GM12878 (cell line): ENCODE data around the gene TRIAP1. TPM values are rescaled to one million over a fixed set of nuclear protein-coding genes. Genes with fewer than 3 reads are reported as not detected.

ENCODE experiments used
- ATAC-seq: fragments of 200-7000 bp; cut with Tn5 transposase; 3 replicates; pipeline ENCODE4 v1.9.1; 2020; ENCODE audit warnings: mild to moderate bottlenecking, moderate library complexity
- BruUV-seq: library from RNA; stranded (reverse); fragments of 400-500 nt; replicated peaks from 2 replicates; lab custom pipeline; 2021; lab: Mats Ljungman, UMichigan
- CTCF ChIA-PET: fragments of 300-600 bp; sonication (Branson Sonifier 250); formaldehyde crosslinking; extraction: SDS; loops from one replicate; lab custom pipeline; 2021; ENCODE audit warnings: inconsistent platforms; lab: Yijun Ruan, JAX
- POLR2A ChIA-PET: fragments of 350-600 bp; formaldehyde crosslinking; extraction: SDS; loops from one replicate; lab custom pipeline; 2021; ENCODE audit warnings: inconsistent platforms; lab: Charles Lee
- RAD21 ChIA-PET: fragments of 300-600 bp; sonication (Branson Sonifier 250); formaldehyde crosslinking; loops from one replicate; lab custom pipeline; 2023; ENCODE audit warnings: antibody characterized with exemption; ENCODE audit not compliant: unreplicated experiment; lab: Charles Lee
- SMC1A ChIA-PET: fragments of 300-600 bp; sonication (Branson Sonifier 250); formaldehyde crosslinking; loops from one replicate; lab custom pipeline; 2023; ENCODE audit not compliant: unreplicated experiment, uncharacterized antibody; lab: Charles Lee
- DNase-seq: peaks from one replicate; pipeline ENCODE4 v3.0.0-alpha.2; 2011; ENCODE audit warnings: low read depth, low spot score
- FAIRE-seq: peaks from 3 replicates; lab custom pipeline; 2011; peaks lifted over from hg19 to GRCh38; lab: Jason Lieb, UNC
- H2AFZ ChIP-seq: 2 replicates; pipeline ENCODE4 v1.6.0; 2011; ENCODE audit warnings: low read depth, low read length, control low read depth; ENCODE audit not compliant: control insufficient read depth
- H3K27ac ChIP-seq: 2 replicates; pipeline ENCODE4 v1.5.1; 2011; ENCODE audit warnings: control low read depth; ENCODE audit not compliant: control insufficient read depth, insufficient read depth
- H3K27me3 ChIP-seq, 2 experiments: replicated peaks in 1 of 2; 2 replicates each; pipeline versions ENCODE4 v1.6.0 to v1.6.1; 2011; ENCODE audit warnings: low read length in 1 of 2; ENCODE audit not compliant: control insufficient read depth in 2 of 2, insufficient read depth in 2 of 2
- H3K36me3 ChIP-seq, 2 experiments: 2 replicates each; pipeline ENCODE4 v1.5.1; 2011; ENCODE audit warnings: low read length in 1 of 2; ENCODE audit not compliant: control insufficient read depth in 2 of 2, insufficient read depth in 2 of 2
- H3K4me1 ChIP-seq: 2 replicates; pipeline ENCODE4 v1.6.1; 2011; ENCODE audit warnings: mild to moderate bottlenecking, low read length, moderate library complexity, mixed read lengths; ENCODE audit not compliant: control insufficient read depth, insufficient read depth
- H3K4me2 ChIP-seq: 2 replicates; pipeline ENCODE4 v1.6.0; 2011; ENCODE audit warnings: control low read depth; ENCODE audit not compliant: control insufficient read depth, insufficient read depth
- H3K4me3 ChIP-seq: fragments of 200-600 bp; sonication (generic); 2 replicates; pipeline ENCODE4 v1.5.1; 2016
- H3K79me2 ChIP-seq: 2 replicates; pipeline ENCODE4 v1.6.0; 2011; ENCODE audit warnings: low read length; ENCODE audit not compliant: control insufficient read depth, insufficient read depth
- H3K9ac ChIP-seq: 2 replicates; pipeline ENCODE4 v1.8.0; 2011; ENCODE audit warnings: low read length, control low read depth, mixed read lengths; ENCODE audit not compliant: control insufficient read depth, insufficient read depth
- H3K9me3 ChIP-seq: replicated peaks from 3 replicates; pipeline ENCODE4 v1.5.1; 2011; ENCODE audit warnings: mild to moderate bottlenecking, low read length; ENCODE audit not compliant: control insufficient read depth, insufficient read depth
- H4K20me1 ChIP-seq: 2 replicates; pipeline ENCODE4 v1.6.0; 2011; ENCODE audit not compliant: control insufficient read depth, insufficient read depth
- CHD1 ChIP-seq: IDR thresholded peaks from 2 replicates; pipeline ENCODE4 v1.6.1; 2012; ENCODE audit warnings: low read depth, low read length, improper control_type of control experiment
- EZH2 ChIP-seq: IDR thresholded peaks from 2 replicates; pipeline ENCODE4 v1.6.1; 2012; ENCODE audit warnings: low read depth, mild to moderate bottlenecking, control low read depth, inconsistent platforms, low read length, borderline replicate concordance; ENCODE audit not compliant: control insufficient read depth
- IKZF2 ChIP-seq, 2 experiments: fragments of 450-650 bp; IDR thresholded peaks; 2 replicates each; pipeline ENCODE4 v1.6.1; 2017; ENCODE audit warnings: mild to moderate bottlenecking in 2 of 2, moderate library complexity in 2 of 2
- JUNB ChIP-seq: IDR thresholded peaks from 2 replicates; pipeline ENCODE4 v1.6.1; 2016; ENCODE audit warnings: antibody characterized with exemption, mild to moderate bottlenecking
- ZBED1 ChIP-seq: IDR thresholded peaks from 2 replicates; pipeline ENCODE4 v1.6.1; 2016; ENCODE audit warnings: borderline replicate concordance
- WGBS: methylation state at CpG from one replicate; pipeline ENCODE4 v1.1.6; 2016; ENCODE audit warnings: low lambda C conversion rate; ENCODE audit not compliant: insufficient replicate concordance, insufficient coverage; ENCODE audit errors: missing lambda C conversion rate; 5-methylcytosine and 5-hydroxymethylcytosine counted together
- in situ Hi-C: fragments of 300-500 bp; cut with MboI; formaldehyde crosslinking; loops from 9 replicates; pipeline ENCODE4 v1.14.3; 2018; ENCODE audit warnings: mixed read lengths
- intact Hi-C: fragments of 100-400 bp; cut with micrococcal nuclease; formaldehyde crosslinking; loops from one replicate; pipeline ENCODE4 v1.14.2; 2022; ENCODE audit not compliant: unreplicated experiment
- polyA plus RNA-seq, 11 experiments: library from polyadenylated mRNA; depleted of rRNA in 4 of 11; unstranded in 6 of 11; stranded (reverse) in 5 of 11; fragments of >200 nt; fragmentation: Nextera tagmentation in 4 of 11; fragmentation: Illumina TruSeq in 1 of 11; extraction: Ambion mirVana in 4 of 11; extraction: Trizol in 1 of 11; gene quantifications; 1 replicate in 1 of 11; 2 replicates in 10 of 11; pipeline versions ENCODE4 v1.2.1 to v1.2.3, GENCODE V29; 2011 to 2016; ENCODE audit warnings: inconsistent platforms in 2 of 11, missing spikeins in 2 of 11, low read depth in 1 of 11
- total RNA-seq, 4 experiments: library from RNA; depleted of rRNA in 3 of 4; stranded (reverse); fragments of >200 nt in 3 of 4; fragmentation: Illumina TruSeq in 1 of 4; extraction: Trizol in 1 of 4; gene quantifications; 2 replicates each; pipeline versions ENCODE4 v1.2.1 to v1.2.3, GENCODE V29; 2013 to 2021

TRIAP1 gene
- total and polyA plus RNA-seq, 10 of the 15 experiments (the other 5 are each of a cell fraction or from before 2014, with no cell fraction given), result 44.8 to 346 (median 80.8) TPM

GRCh38 chr12:120462099-120462640 is 16.0 kb upstream of the TRIAP1 start:
- Histone ChIP-seq H3K79me2 (peaks cover 17% of the 10 kb centered on the region), H3K27ac (no peak overlapping the region), H3K36me3 (peaks cover 29 to 55% of the 10 kb centered on the region in 2 experiments), H3K9ac (no peak overlapping the region), H3K4me1 (peaks cover 5% of the 10 kb centered on the region), H3K4me3 (no peak overlapping the region), H3K9me3 (no peaks in the 10 kb centered on the region), H3K27me3 (no peaks in the 10 kb centered on the region), H2AFZ (no peak overlapping the region), H4K20me1 (peaks cover 6% of the 10 kb centered on the region; the same call in 1 of the 2 replicates), H3K4me2 (no peak overlapping the region)
- ChIA-PET POLR2A (interaction anchor here (1.1 to 1.6 kb wide), 2 partner anchors 12 to 24 kb away, joined by 4 read pairs; partner anchors contain the start of gene COX6A1), CTCF (interaction anchor here (1.1 kb wide), 1 partner anchor 10 kb away, joined by 3 read pairs; no protein-coding TSS in a partner anchor), SMC1A (interaction anchor here (1.0 to 2.6 kb wide), 2 partner anchors 10 to 16 kb away, joined by 3 to 10 read pairs; partner anchors contain the start of genes GATC and TRIAP1), RAD21 (interaction anchor here (1.6 kb wide), 1 partner anchor 35 kb away, joined by 5 read pairs; no protein-coding TSS in a partner anchor)
- DNase-seq (no peak), FAIRE-seq (no peak), ATAC-seq (no peak)
- in situ Hi-C loops, result no loop called here
- BruUV-seq, result TSS peak; percentile 1
- TF ChIP-seq JUNB (no peak), ZBED1 (0 out of 2 replicates have a peak, but pooled peaks have one; percentile 4)
- 97% methylated on average over 3 of the region's 3 CpGs for WGBS
- intact Hi-C loops, result no loop called here

- Histone ChIP-seq H3K79me2 (no peaks in the 10 kb centered on the region; the same call in 1 of the 2 replicates), H3K4me3 (no peak overlapping the region), H3K9ac (no peak overlapping the region), H3K27me3 (no peaks in the 10 kb centered on the region), H3K27ac (no peak overlapping the region), H3K36me3 (peaks cover 36 to 59% of the 10 kb centered on the region in 2 experiments), H3K4me2 (no peak overlapping the region), H4K20me1 (no peaks in the 10 kb centered on the region), H3K9me3 (no peaks in the 10 kb centered on the region), H2AFZ (no peak overlapping the region), H3K4me1 (no peaks in the 10 kb centered on the region)
- ChIA-PET SMC1A (no interaction called here), RAD21 (no interaction called here), CTCF (interaction anchor here (1.2 to 1.8 kb wide), 2 partner anchors 10 to 14 kb away, joined by 3 to 5 read pairs; partner anchors contain the start of genes GATC and TRIAP1), POLR2A (no interaction called here)
- in situ Hi-C loops (no loop called here), intact Hi-C loops (no loop called here)
- DNase-seq (no peak), FAIRE-seq (no peak), ATAC-seq (no peak)
- no TSS peak for BruUV-seq
- 100% methylated on average over 3 of the region's 3 CpGs for WGBS
- TF ChIP-seq IKZF2 (IDR thresholded peaks at IDR 0.05) (no peak), CHD1 (no peak), EZH2 (no peak)
Observed at GRCh38 chr12:120460157-120460556, 14.0 kb upstream of the TRIAP1 start.
